ENCODE results near the gene CDC5L. TPM values are rescaled to one million over a fixed set of nuclear protein-coding genes. Genes with fewer than 3 reads are reported as not detected.
A peak's percentile ranks its signal among the peaks of the same experiment; 100 is the strongest.

Gene CDC5L
- total RNA-seq, 6 donors from 2014 or later = 5.4 to 24.0 (median 13.8) TPM

DNA sequence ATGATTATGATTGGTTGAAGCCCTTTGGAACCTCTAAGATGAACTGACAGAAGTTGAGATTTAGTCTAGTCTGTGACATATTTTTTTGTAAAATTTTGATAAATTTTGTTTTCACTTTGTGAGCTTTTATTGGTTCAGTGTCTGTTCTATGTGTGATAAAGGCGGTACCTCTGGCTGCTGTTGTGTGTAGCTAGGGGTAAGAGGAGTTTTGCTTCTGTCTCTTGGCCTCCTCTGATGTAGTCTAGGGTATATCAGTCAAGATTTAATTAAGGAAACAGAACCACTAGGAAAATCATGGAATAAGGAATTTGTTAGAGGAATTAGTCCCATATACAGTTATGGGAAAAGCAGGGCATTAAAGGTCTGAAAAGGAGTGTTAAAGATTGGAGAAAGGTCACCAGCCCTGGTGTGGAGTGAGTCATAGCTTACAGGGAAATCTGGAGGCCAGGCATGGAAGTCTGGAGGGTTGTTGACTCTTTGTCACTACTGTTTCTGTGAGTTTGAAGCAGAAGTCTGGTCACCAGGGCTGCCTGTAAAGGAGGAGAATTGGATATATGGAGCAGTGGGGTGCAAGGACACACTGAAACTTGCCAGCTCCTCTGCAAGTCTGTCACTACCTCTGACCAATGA, 28.5 kb downstream of the CDC5L start:
- peaks cover 19 to 69% (median 40%) of the 10 kb centered on the region in 4 donors for H3K36me3 ChIP-seq
- DNase-seq (peak in 1 of 2 donors; percentile 22), ATAC-seq (ENCODE audit: low FRiP score in 2 of 2) (peak in 1 of 2 donors; percentile 26)
- H3K4me3 ChIP-seq = no peak overlapping the region
- 97 to 100% methylated on average over 1 of the region's 1 CpG for WGBS, 2 donors
- H3K27ac ChIP-seq = no peak overlapping the region
- H3K9me3 ChIP-seq = no peaks in the 10 kb centered on the region
- no peak for TF ChIP-seq POLR2AphosphoS5 (IDR thresholded peaks at IDR 0.05)
- no peak for TF ChIP-seq POLR2A (IDR thresholded peaks at IDR 0.05)
- TF ChIP-seq, protein P1, sequence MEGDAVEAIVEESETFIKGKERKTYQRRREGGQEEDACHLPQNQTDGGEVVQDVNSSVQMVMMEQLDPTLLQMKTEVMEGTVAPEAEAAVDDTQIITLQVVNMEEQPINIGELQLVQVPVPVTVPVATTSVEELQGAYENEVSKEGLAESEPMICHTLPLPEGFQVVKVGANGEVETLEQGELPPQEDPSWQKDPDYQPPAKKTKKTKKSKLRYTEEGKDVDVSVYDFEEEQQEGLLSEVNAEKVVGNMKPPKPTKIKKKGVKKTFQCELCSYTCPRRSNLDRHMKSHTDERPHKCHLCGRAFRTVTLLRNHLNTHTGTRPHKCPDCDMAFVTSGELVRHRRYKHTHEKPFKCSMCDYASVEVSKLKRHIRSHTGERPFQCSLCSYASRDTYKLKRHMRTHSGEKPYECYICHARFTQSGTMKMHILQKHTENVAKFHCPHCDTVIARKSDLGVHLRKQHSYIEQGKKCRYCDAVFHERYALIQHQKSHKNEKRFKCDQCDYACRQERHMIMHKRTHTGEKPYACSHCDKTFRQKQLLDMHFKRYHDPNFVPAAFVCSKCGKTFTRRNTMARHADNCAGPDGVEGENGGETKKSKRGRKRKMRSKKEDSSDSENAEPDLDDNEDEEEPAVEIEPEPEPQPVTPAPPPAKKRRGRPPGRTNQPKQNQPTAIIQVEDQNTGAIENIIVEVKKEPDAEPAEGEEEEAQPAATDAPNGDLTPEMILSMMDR (IDR thresholded peaks at IDR 0.05) = no peak
- no peak for TF ChIP-seq EP300 (IDR thresholded peaks at IDR 0.05)
- no peaks in the 10 kb centered on the region for H3K27me3 ChIP-seq
- peaks cover 0 to 5% (median 0%) of the 10 kb centered on the region in 4 donors for H3K4me1 ChIP-seq

DNA sequence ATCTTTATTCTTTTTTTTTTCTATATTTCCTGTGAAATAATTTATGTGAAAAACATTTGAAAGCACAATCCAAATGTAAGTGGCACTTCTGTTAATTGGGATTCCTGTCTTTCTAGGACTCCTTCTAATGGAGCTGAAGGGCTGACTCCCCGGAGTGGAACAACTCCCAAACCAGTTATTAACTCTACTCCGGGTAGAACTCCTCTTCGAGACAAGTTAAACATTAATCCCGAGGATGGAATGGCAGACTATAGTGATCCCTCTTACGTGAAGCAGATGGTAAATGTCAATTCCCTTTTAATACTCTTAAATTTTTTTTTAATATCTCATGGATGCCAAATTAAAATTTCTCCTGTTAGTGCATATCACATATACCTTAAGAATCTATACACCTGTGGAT, 35.0 kb downstream of the CDC5L start:
- no peak for ATAC-seq (ENCODE audit: low FRiP score in 2 of 2)
- TF ChIP-seq POLR2AphosphoS5 (IDR thresholded peaks at IDR 0.05) = no peak
- peaks cover 43 to 90% (median 47%) of the 10 kb centered on the region in 4 donors for H3K36me3 ChIP-seq
- peaks cover 0 to 7% (median 2%) of the 10 kb centered on the region in 4 donors for H3K4me1 ChIP-seq
- no peak overlapping the region for H3K27ac ChIP-seq
- H3K9me3 ChIP-seq = no peaks in the 10 kb centered on the region
- H3K4me3 ChIP-seq = no peak overlapping the region
- DNase-seq = no peak
- WGBS, 2 donors = 71 to 80% methylated on average over 5 of the region's 5 CpGs
- H3K27me3 ChIP-seq = no peaks in the 10 kb centered on the region

DNA sequence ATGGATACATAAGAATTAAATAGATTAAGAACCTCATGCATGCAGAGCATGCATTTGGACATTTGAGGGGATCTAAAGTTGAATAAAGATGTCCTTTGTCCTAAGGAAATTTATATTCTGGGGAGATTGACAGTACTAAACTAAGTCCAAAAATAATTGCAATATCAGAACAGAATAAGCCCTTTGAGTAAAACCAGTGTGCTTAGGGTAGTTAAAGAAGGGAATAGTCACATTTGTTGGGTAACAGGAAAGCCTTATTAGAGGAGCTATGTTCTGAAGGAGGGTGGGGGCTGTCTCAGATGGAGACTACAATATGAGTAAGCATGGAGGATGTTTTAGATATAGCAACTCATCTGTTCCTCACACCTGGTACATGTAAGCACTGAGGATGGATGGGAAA, 35.8 kb downstream of the CDC5L start:
- TF ChIP-seq POLR2AphosphoS5 (IDR thresholded peaks at IDR 0.05) (no peak), EP300 (IDR thresholded peaks at IDR 0.05) (no peak), POLR2A (IDR thresholded peaks at IDR 0.05) (no peak)
- TF ChIP-seq, protein P1 (IDR thresholded peaks at IDR 0.05) = no peak
- Histone ChIP-seq H3K27me3 (no peaks in the 10 kb centered on the region), H3K27ac (no peak overlapping the region), H3K36me3 (peaks cover 43 to 89% (median 48%) of the 10 kb centered on the region in 4 donors), H3K4me3 (no peak overlapping the region), H3K9me3 (no peaks in the 10 kb centered on the region), H3K4me1 (peaks cover 0 to 7% (median 2%) of the 10 kb centered on the region in 4 donors)
- ATAC-seq (ENCODE audit: low FRiP score in 2 of 2) = no peak
- DNase-seq = no peak

DNA sequence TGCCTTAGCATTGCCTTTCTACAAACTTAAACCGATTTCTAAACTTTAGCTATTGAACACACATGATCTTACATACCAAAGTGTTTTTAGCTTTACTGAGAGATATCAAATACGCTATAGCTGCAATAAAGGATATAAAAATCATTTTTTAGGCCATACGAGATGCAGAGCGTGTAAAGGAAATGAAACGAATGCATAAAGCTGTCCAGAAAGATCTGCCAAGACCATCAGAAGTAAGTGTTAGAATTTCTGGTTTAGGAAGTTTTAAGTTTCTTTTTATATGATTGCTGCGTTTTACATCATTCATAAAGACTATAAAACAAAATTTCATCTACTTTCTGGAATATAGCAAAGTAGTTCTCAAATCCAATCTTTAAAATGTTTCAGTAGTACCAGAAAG, 38.4 kb downstream of the CDC5L start:
- peaks cover 28 to 95% (median 43%) of the 10 kb centered on the region in 4 donors for H3K36me3 ChIP-seq
- no peak overlapping the region for H3K27ac ChIP-seq
- no peak overlapping the region for H3K4me3 ChIP-seq
- H3K27me3 ChIP-seq = no peaks in the 10 kb centered on the region
- no peak for TF ChIP-seq EP300 (IDR thresholded peaks at IDR 0.05)
- TF ChIP-seq POLR2AphosphoS5 (IDR thresholded peaks at IDR 0.05) = no peak
- TF ChIP-seq POLR2A (IDR thresholded peaks at IDR 0.05) = no peak
- TF ChIP-seq, protein P1 (IDR thresholded peaks at IDR 0.05) = no peak
- peaks cover 0 to 7% (median 2%) of the 10 kb centered on the region in 4 donors for H3K4me1 ChIP-seq
- no peak for ATAC-seq (ENCODE audit: low FRiP score in 2 of 2)
- WGBS, 2 donors = 93 to 95% methylated on average over 6 of the region's 6 CpGs
- no peaks in the 10 kb centered on the region for H3K9me3 ChIP-seq
- no peak for DNase-seq

DNA sequence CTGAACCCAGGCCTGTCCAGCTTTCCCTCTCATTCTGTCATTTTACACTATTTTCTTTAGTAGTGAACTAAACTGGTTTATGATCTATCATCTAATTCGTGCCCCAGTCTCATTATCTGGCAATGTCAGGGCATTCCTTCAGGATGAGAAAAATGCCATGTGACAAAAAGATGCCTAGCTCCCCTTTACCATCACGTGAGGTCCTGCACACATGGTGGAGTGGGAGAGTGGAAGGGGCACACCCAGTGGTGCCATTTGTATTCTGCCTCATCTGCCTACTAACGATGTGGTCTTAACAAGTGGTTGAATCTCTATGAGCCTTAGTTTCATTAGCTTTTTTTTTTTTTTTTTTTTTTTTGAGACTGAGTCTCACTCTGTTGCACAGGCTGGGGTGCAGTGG, 41.2 kb downstream of the CDC5L start:
- no peak for DNase-seq
- no peak for ATAC-seq (ENCODE audit: low FRiP score in 2 of 2)
- 73 to 80% methylated on average over 3 of the region's 3 CpGs for WGBS, 2 donors
- Histone ChIP-seq H3K9me3 (no peaks in the 10 kb centered on the region), H3K4me3 (no peak overlapping the region), H3K4me1 (no peaks in the 10 kb centered on the region), H3K36me3 (peaks cover 19 to 81% (median 35%) of the 10 kb centered on the region in 4 donors), H3K27ac (no peak overlapping the region), H3K27me3 (no peaks in the 10 kb centered on the region)
- TF ChIP-seq EP300 (IDR thresholded peaks at IDR 0.05) = no peak
- no peak for TF ChIP-seq POLR2AphosphoS5 (IDR thresholded peaks at IDR 0.05)
- TF ChIP-seq, protein P1 (IDR thresholded peaks at IDR 0.05) = no peak
- TF ChIP-seq POLR2A (IDR thresholded peaks at IDR 0.05) = no peak

All from upper lobe of left lung (tissue), 6 donors.